ENCODE results near the gene ORAI3.

ORAI3 gene

DNA sequence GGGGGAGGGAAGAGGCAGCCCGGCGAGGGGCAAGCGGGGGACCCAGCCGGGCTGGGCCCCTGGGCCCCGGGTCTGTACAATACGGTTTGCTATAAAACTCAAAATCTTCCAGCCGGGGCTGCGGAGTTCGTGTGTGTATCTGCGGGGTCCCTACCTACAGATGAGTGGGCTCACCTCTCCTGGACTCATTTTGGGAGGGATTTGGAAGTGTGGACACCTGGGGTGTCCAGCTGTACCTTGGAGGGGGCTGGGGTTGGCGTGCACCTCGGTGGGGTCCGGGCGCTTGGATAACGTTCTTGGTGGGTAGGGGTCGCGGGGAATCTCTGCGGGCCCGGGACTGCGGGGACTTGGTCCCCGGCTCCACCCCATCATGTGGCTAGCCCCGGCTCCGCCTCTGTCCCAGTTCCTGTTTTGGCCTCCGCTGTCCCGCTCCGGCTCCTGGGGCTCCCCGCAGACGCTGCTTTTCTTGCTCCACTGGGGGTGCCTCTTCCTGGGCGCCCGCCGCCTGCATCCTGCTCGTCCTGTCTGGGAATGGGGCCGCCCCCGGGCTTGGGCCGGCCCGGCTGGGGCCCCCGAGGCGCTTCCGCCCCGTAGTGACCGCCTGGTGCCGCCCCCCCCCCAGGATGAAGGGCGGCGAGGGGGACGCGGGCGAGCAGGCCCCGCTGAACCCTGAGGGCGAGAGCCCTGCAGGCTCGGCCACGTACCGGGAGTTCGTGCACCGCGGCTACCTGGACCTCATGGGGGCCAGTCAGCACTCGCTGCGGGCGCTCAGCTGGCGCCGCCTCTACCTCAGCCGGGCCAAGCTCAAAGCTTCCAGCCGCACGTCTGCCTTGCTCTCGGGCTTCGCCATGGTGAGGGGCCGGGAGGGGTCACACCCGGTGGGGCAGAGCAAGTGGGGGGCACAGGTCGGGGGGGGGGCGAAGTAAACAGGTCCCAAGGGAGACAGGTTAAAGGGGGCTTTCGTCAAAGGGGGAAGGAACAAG is at the start of gene ORAI3:
Gene ORAI3 (plus strand): TSS at position 402 of the 983 bp plus-strand sequence. CDS start 222 bp downstream, at position 624.
- DNase-seq = no peak

DNA sequence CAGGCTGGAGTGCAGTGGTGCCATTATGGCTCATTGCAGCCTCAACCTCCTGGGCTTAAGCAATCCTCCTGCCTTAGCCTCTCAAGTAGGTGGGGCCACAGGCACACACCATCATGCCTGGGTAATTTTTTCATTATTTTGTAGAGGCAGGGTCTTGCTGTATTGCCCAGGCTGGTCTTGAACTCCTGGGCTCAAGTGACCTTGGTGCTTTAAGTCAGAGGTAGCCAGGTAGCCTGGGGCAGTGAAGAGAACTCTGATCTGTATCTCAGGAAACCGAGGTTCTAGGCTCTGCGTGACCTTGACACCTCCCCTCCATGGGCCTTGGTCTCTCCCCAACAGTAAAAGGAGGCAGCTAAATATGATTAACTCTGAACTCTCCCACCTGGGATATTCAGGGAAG is 49.1 kb upstream of the ORAI3 start:
- DNase-seq = no peak

DNA sequence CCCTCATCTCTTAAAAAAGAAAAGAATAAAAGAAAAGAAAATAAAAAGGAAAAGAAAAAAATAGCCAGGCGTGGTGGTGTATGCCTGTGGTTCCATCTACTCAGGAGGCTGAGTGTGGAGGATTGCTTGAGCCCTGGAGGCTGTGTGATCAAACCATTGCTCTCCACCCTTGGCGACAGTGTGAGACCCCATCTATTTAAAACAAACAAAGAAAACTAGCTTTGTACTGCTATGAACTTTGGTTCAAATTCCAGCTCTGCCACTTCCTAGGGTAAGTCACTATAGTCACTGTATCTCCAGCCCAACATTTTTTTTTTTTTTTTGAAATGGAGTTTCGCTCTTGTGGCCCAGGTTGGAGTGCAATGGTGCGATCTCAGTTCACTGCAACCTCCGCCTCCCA is 48.3 kb upstream of the ORAI3 start:
- DNase-seq = no peak

DNA sequence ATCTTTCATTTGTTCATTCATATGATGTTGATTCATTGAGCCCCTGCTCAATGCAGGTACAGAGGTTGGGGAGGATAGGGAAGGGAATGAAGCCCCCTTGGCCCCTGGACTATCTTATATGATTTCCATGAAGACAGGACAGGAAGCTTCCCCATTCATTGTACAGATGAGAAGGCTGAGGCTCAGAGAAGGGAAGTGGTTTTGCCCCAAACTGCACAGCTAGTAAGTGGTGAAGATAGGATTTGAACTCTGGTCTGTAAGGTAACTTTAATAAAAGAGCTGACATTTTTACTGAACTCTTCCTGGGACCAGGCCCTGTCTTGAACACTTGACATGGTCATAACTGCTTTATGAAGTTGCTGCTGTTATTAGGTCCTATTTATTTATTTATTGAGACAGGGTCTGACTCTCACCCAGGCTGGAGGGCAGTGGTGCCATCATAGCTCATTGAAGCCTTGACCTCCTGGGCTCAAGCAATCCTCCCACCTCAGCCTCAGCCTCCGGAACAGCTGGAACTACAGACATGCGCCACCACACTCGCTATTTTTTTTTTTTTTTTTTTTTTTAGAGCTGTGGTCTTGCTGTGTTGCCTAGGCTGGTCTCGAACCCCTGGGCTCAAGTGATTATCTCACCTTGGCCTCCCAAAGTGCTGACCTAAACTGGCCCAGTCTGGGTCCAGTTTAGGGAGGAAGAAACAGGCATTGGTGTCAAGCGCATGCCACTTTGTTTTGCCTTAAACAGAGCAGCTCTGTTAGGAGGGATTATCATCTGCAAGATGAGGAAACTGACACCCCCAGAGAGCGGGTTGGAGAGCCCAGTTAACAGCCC is 47.5 kb upstream of the ORAI3 start:
- DNase-seq = no peak

- DNase-seq = no peak
Measured at GRCh38 chr16:30902029-30902972, 46.6 kb upstream of the ORAI3 start.

DNA sequence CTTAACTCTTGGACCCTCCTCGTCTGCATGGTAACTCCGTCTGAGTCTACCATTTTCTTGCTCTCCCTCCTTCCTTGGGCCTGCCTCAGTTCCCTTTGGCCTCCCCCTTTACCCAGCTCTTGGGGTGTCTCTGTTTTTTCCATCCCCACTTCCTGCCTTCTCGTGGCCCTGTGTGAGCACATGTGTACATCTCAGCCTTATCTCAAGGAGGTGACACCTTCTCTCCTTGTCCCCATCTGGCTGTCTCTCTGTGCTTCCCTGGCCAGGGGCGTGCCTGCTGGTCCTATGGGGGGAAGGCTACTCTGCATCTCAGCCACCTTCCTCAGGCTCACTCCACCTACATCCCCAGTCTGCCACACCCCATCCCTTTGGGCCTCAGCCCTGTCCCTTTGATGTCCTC is 45.9 kb upstream of the ORAI3 start:
- no peak for DNase-seq

- no peak for DNase-seq
Measured at GRCh38 chr16:30903596-30903995, 45.3 kb upstream of the ORAI3 start.

DNA sequence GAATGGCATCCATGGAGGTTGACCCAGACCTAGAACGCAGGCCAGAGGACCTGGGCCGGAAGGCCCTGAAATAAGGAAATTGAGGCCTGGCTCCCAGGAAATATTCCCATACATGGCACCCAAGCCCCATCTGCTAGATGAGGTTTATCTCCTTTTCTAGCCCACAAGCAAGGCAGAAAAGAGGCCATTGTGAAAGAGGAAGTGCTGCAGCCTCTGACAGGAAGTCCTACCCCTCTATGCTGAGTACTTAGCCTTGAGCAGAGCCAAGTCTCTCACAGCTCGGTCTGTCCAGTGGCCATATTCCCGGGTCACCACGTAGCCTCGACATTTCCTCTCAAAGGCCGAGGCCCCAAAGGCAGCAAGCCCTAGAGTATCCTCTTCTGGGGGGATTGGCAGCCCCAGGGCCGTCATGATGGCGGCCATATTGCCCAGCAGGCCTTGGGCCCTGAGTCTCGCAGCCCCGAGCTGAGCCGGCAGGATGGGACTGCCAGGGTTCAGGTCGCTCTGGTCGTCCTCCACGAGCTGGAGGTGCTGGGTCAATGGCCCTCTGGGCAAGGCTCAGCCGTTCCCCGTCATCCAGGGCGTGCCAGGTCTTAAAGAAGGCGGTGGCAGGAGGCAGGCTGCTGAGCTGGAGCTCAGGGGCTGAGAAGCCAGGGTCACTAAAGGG is 44.6 kb upstream of the ORAI3 start:
- no peak for DNase-seq

GRCh38 chr16:30907064-30907463 is 41.8 kb upstream of the ORAI3 start:
- no peak for DNase-seq

GRCh38 chr16:30910427-30911029 is 38.3 kb upstream of the ORAI3 start:
- no peak for DNase-seq

GRCh38 chr16:30912794-30913412 is 36.0 kb upstream of the ORAI3 start:
- no peak for DNase-seq

DNA sequence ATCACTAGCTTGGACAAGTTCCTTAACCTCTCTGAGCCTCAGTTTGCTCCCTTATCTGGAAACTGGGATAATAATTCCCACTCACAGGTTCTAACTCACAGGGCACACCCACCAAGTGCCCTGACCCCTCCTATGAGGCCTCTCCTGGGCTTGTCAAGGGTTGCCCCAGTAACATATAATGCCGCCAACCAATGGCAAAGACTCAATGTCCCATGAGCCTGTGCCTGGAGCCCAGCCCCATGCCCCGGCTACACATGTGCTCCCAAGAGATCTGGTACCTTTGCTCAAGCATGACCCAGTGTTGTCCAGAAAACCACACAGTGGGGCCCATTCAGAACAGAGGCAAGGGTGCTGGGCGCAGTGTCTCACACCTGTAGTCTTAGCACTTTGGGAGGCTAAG is 34.0 kb upstream of the ORAI3 start:
- DNase-seq = no peak

DNA sequence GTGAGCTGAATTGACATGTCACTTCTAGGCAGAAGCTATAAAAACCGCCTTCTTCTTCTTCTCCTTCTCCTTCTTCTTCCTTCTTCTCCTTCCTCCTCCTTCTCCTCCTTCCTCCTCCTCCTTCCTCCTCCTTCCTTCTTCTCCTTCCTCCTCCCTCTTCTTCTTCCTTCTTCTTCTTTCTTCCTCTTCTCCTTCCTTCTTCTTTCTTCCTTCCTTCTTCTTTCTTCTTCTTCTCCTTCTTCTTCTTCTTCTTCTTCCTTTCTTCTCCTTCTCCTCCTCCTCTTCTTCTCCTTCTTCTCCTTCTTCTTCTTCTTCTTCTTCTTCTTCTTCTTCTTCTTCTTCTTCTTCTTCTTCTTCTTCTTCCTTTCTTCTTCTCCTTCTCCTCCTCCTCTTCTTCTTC is 30.3 kb upstream of the ORAI3 start:
- DNase-seq = no peak

GRCh38 chr16:30920891-30921290 is 28.0 kb upstream of the ORAI3 start:
- DNase-seq = no peak

- DNase-seq = no peak
Measured at GRCh38 chr16:30921459-30921747, 27.5 kb upstream of the ORAI3 start.

GRCh38 chr16:30921748-30922419 is 27.0 kb upstream of the ORAI3 start:
- DNase-seq = no peak

- DNase-seq = peak; percentile 77
Measured at GRCh38 chr16:30922420-30922959, 26.4 kb upstream of the ORAI3 start.

GRCh38 chr16:30922960-30923535 is 25.8 kb upstream of the ORAI3 start:
- peak; percentile 72 for DNase-seq

- no peak for DNase-seq
Measured at GRCh38 chr16:30923554-30924075, 25.3 kb upstream of the ORAI3 start, which contains the start of gene FBXL19. TSS of gene FBXL19 (plus strand) at chr16:30923572. CDS start at chr16:30925755, 2,183 bp downstream.
